ENCODE results near the gene RUNX1. TPM values are rescaled to one million over a fixed set of nuclear protein-coding genes. Genes with fewer than 3 reads are reported as not detected.
A peak's percentile ranks its signal among the peaks of the same experiment; 100 is the strongest.

Gene RUNX1
- total and polyA plus RNA-seq, 10 of the 15 experiments (the other 5 are each of a cell fraction or from before 2014, with no cell fraction given): 0.90 to 15.2 (median 4.1) TPM

- TF ChIP-seq RAD21 (IDR thresholded peaks at IDR 0.05; ENCODE audit: insufficient read depth, low read depth, low read length): peak; percentile 47
- TF ChIP-seq ZNF592 (IDR thresholded peaks at IDR 0.05): no peak
- no peak for TF ChIP-seq ZNF384 (IDR thresholded peaks at IDR 0.05; ENCODE audit: borderline replicate concordance, low read depth, low read length)
- TF ChIP-seq SMC3 (IDR thresholded peaks at IDR 0.05; ENCODE audit: borderline replicate concordance, low read length): peak; percentile 5; the same call in 1 of the 2 replicates
These were observed 136.8 kb downstream of the RUNX1 start (continued) for GRCh38 chr21:34912022-34912945.

GRCh38 chr21:34911360-34911759 is 137.7 kb downstream of the RUNX1 start:
- peaks cover 25% of the 10 kb centered on the region for H3K4me1 ChIP-seq (ENCODE audit: control insufficient read depth, insufficient read depth, low read length)
- 18% methylated on average over 2 of the region's 2 CpGs for WGBS (ENCODE audit: insufficient coverage, insufficient replicate concordance, low lambda C conversion rate, missing lambda C conversion rate)
- intact Hi-C loops (cut with micrococcal nuclease; ENCODE audit: unreplicated experiment) (no loop called here), in situ Hi-C loops (cut with MboI) (no loop called here)
- POLR2A ChIA-PET: no interaction called here
- TF ChIP-seq SKIL (IDR thresholded peaks at IDR 0.05; ENCODE audit: low read depth, poor library complexity, severe bottlenecking): no peak
- TF ChIP-seq SPI1 (IDR thresholded peaks at IDR 0.05; ENCODE audit: borderline replicate concordance, insufficient read depth, low read depth, low read length): peak; percentile 43; the same call in 1 of the 2 replicates
- TF ChIP-seq STAT3 (IDR thresholded peaks at IDR 0.05; ENCODE audit: low read depth, low read length): no peak
- H3K9me3 ChIP-seq (replicated peaks; ENCODE audit: control insufficient read depth, insufficient read depth, low read length): no peaks in the 10 kb centered on the region
- ATAC-seq (no peak), DNase-seq (ENCODE audit: low read depth, low spot score) (no peak), FAIRE-seq (no peak)
- peaks cover 7% of the 10 kb centered on the region; the same call in 1 of the 2 replicates for H4K20me1 ChIP-seq (ENCODE audit: control insufficient read depth, insufficient read depth)
- SMC1A ChIA-PET (ENCODE audit: uncharacterized antibody, unreplicated experiment): interaction anchor here (1.1 kb wide), 1 partner anchor 12 kb away, joined by 4 read pairs; no protein-coding TSS in a partner anchor
- H3K79me2 ChIP-seq (ENCODE audit: control insufficient read depth, insufficient read depth, low read length): no peaks in the 10 kb centered on the region
- RAD21 ChIA-PET (ENCODE audit: unreplicated experiment): interaction anchor here (0.6 to 0.8 kb wide), 2 partner anchors 166 to 312 kb away, joined by 3 to 5 read pairs; no protein-coding TSS in a partner anchor
- BruUV-seq (replicated peaks): no TSS peak
- CTCF ChIA-PET: no interaction called here
- peaks cover 0 to 11% of the 10 kb centered on the region in 2 experiments; a peak in 3 of 4 replicates for H3K27me3 ChIP-seq (replicated peaks in 1 of 2; ENCODE audit: control insufficient read depth in 2 of 2, insufficient read depth in 2 of 2, low read length in 1 of 2)
- no peak overlapping the region for H3K9ac ChIP-seq (ENCODE audit: control insufficient read depth, insufficient read depth, low read length)
- no peaks in the 10 kb centered on the region for H3K36me3 ChIP-seq (ENCODE audit: control insufficient read depth in 2 of 2, insufficient read depth in 2 of 2, low read length in 1 of 2)
- no peak overlapping the region for H2AFZ ChIP-seq (ENCODE audit: control insufficient read depth, low read depth, low read length)
- H3K27ac ChIP-seq (ENCODE audit: control insufficient read depth, insufficient read depth): no peak overlapping the region
- no peak overlapping the region for H3K4me2 ChIP-seq (ENCODE audit: control insufficient read depth, insufficient read depth)
- no peak overlapping the region for H3K4me3 ChIP-seq

Measured in GM12878 (cell line).